ENCODE data around the gene BICD1. TPM values are rescaled to one million over a fixed set of nuclear protein-coding genes. Genes with fewer than 3 reads are reported as not detected.

BICD1 gene
- polyA plus RNA-seq, 1 of the 3 experiments (the other 2 are of a cell fraction) = 12.1 TPM

GRCh38 chr12:32161058-32161457 is 54.4 kb downstream of the BICD1 start:
- no peak for TF ChIP-seq TCF12 (IDR thresholded peaks at IDR 0.05)
- no peak for TF ChIP-seq FOSL2 (IDR thresholded peaks at IDR 0.05; ENCODE audit: borderline replicate concordance, low read depth)
- TF ChIP-seq GATA2 (CRISPR knock-in tag; IDR thresholded peaks at IDR 0.05) = no peak
- no peak for TF ChIP-seq TEAD4 (IDR thresholded peaks at IDR 0.05; ENCODE audit: borderline replicate concordance, insufficient read depth)
- TF ChIP-seq JUND (IDR thresholded peaks at IDR 0.05) = no peak
- no peak for TF ChIP-seq MEF2A (IDR thresholded peaks at IDR 0.05; ENCODE audit: borderline replicate concordance, low read depth)
- no peak for TF ChIP-seq ELF1 (IDR thresholded peaks at IDR 0.05)
- TF ChIP-seq NRF1 (IDR thresholded peaks at IDR 0.05; ENCODE audit: low read depth, low read length) = no peak
- no peak for DNase-seq

GRCh38 chr12:32163596-32163995 is 56.9 kb downstream of the BICD1 start:
- peaks cover 13% of the 10 kb centered on the region; the same call in 1 of the 2 replicates for H3K79me2 ChIP-seq (ENCODE audit: insufficient read depth)

More at GRCh38 chr12:32161058-32161457, 54.4 kb downstream of the BICD1 start:
- WGBS (ENCODE audit: low lambda C conversion rate) = 99% methylated on average over 5 of the region's 5 CpGs
- H4K20me1 ChIP-seq (ENCODE audit: insufficient read depth) = no peaks in the 10 kb centered on the region
- H3K36me3 ChIP-seq (replicated peaks in 1 of 2; ENCODE audit: control insufficient read depth in 1 of 2, insufficient read depth in 2 of 2, low read length in 1 of 2) = peaks cover 8 to 10% of the 10 kb centered on the region in 2 experiments
- peaks cover 4% of the 10 kb centered on the region; the same call in 1 of the 2 replicates for H3K79me2 ChIP-seq (ENCODE audit: insufficient read depth)
- CTCF ChIA-PET = no interaction called here
- no peaks in the 10 kb centered on the region for H3K27me3 ChIP-seq (ENCODE audit: insufficient read depth)
- no peak overlapping the region for H3K9ac ChIP-seq
- H3K9me2 ChIP-seq = no peaks in the 10 kb centered on the region
- no peak overlapping the region for H3K4me3 ChIP-seq (ENCODE audit: low read depth in 2 of 2, low read length in 1 of 2)
- H3K4me1 ChIP-seq (ENCODE audit: control insufficient read depth in 1 of 2, insufficient read depth in 2 of 2, low read depth in 1 of 2, low read length in 1 of 2) = peaks cover 0 to 7% of the 10 kb centered on the region in 2 experiments; a peak in 2 of 4 replicates
- no peaks in the 10 kb centered on the region for H3K9me3 ChIP-seq
- H3K4me2 ChIP-seq = no peak overlapping the region
- POLR2A ChIA-PET = no interaction called here
- no peaks in the 10 kb centered on the region for H3F3A ChIP-seq (replicated peaks; ENCODE audit: insufficient read depth)
- H2AFZ ChIP-seq (ENCODE audit: low read depth) = no peak overlapping the region
- no peak overlapping the region for H3K27ac ChIP-seq (ENCODE audit: low read depth in 2 of 2, low read length in 1 of 2)

More at GRCh38 chr12:32163596-32163995, 56.9 kb downstream of the BICD1 start:
- H3K4me1 ChIP-seq (ENCODE audit: control insufficient read depth in 1 of 2, insufficient read depth in 2 of 2, low read depth in 1 of 2, low read length in 1 of 2) = peaks cover 0 to 3% of the 10 kb centered on the region in 2 experiments; a peak in 1 of 4 replicates
- H3K4me2 ChIP-seq = no peak overlapping the region
- no peak overlapping the region for H3K4me3 ChIP-seq (ENCODE audit: low read depth in 2 of 2, low read length in 1 of 2)
- WGBS (ENCODE audit: low lambda C conversion rate) = 100% methylated on average over 2 of the region's 2 CpGs
- no peak for DNase-seq
- TF ChIP-seq RXRA (IDR thresholded peaks at IDR 0.05; ENCODE audit: borderline replicate concordance, low read depth) (no peak), RAD21 (IDR thresholded peaks at IDR 0.05; ENCODE audit: low read length) (no peak), GATA2 (CRISPR knock-in tag; IDR thresholded peaks at IDR 0.05) (no peak), ELF1 (IDR thresholded peaks at IDR 0.05) (no peak), USF2 (IDR thresholded peaks at IDR 0.05; ENCODE audit: borderline replicate concordance, low read depth, low read length) (no peak), ZBTB33 (IDR thresholded peaks at IDR 0.05; ENCODE audit: borderline replicate concordance, low read depth) (no peak), CHD2 (IDR thresholded peaks at IDR 0.05; ENCODE audit: low read length, partially characterized antibody) (no peak), NRF1 (IDR thresholded peaks at IDR 0.05; ENCODE audit: low read depth, low read length) (no peak), TAF1 (IDR thresholded peaks at IDR 0.05; ENCODE audit: borderline replicate concordance, low read depth, low read length) (no peak), POLR2AphosphoS5 (IDR thresholded peaks at IDR 0.05; ENCODE audit: low read depth, low read length) (no peak), MEF2A (IDR thresholded peaks at IDR 0.05; ENCODE audit: borderline replicate concordance, low read depth) (no peak), NFIC (IDR thresholded peaks at IDR 0.05; ENCODE audit: borderline replicate concordance) (no peak), SMC3 (IDR thresholded peaks at IDR 0.05; ENCODE audit: low read depth, low read length) (no peak), RCOR1 (IDR thresholded peaks at IDR 0.05; ENCODE audit: low read length) (no peak), FOSL2 (IDR thresholded peaks at IDR 0.05; ENCODE audit: borderline replicate concordance, low read depth) (no peak), YY1 (IDR thresholded peaks at IDR 0.05; ENCODE audit: low read depth) (no peak), SIN3A (IDR thresholded peaks at IDR 0.05; ENCODE audit: borderline replicate concordance, low read depth, low read length) (no peak)
- no peaks in the 10 kb centered on the region for H3F3A ChIP-seq (replicated peaks; ENCODE audit: insufficient read depth)
- no peak overlapping the region for H2AFZ ChIP-seq (ENCODE audit: low read depth)
- H3K27me3 ChIP-seq (ENCODE audit: insufficient read depth) = no peaks in the 10 kb centered on the region
- no peaks in the 10 kb centered on the region for H3K9me3 ChIP-seq
- ChIA-PET CTCF (no interaction called here), POLR2A (no interaction called here)
- H3K9ac ChIP-seq = no peak overlapping the region
- no peaks in the 10 kb centered on the region for H3K9me2 ChIP-seq
- peaks cover 8 to 10% of the 10 kb centered on the region in 2 experiments for H3K36me3 ChIP-seq (replicated peaks in 1 of 2; ENCODE audit: control insufficient read depth in 1 of 2, insufficient read depth in 2 of 2, low read length in 1 of 2)
- H3K27ac ChIP-seq (ENCODE audit: low read depth in 2 of 2, low read length in 1 of 2) = no peak overlapping the region
- H4K20me1 ChIP-seq (ENCODE audit: insufficient read depth) = no peaks in the 10 kb centered on the region
